ENCODE results near the gene IGFBPL1. TPM values are rescaled to one million over a fixed set of nuclear protein-coding genes. Genes with fewer than 3 reads are reported as not detected.
"Not testable (repeated sequence)": the region's sequence is repeated elsewhere in the genome, so short reads cannot be mapped to it uniquely, and the experiment has no call there.

Gene IGFBPL1, protein sequence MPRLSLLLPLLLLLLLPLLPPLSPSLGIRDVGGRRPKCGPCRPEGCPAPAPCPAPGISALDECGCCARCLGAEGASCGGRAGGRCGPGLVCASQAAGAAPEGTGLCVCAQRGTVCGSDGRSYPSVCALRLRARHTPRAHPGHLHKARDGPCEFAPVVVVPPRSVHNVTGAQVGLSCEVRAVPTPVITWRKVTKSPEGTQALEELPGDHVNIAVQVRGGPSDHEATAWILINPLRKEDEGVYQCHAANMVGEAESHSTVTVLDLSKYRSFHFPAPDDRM
- 0.07 TPM in 1 of 2 replicates, not detected in the other for polyA plus RNA-seq (2011; rRNA removed)
- not detected in 2 replicates for polyA minus RNA-seq (2011; rRNA and poly(A)+ RNA removed)

DNA sequence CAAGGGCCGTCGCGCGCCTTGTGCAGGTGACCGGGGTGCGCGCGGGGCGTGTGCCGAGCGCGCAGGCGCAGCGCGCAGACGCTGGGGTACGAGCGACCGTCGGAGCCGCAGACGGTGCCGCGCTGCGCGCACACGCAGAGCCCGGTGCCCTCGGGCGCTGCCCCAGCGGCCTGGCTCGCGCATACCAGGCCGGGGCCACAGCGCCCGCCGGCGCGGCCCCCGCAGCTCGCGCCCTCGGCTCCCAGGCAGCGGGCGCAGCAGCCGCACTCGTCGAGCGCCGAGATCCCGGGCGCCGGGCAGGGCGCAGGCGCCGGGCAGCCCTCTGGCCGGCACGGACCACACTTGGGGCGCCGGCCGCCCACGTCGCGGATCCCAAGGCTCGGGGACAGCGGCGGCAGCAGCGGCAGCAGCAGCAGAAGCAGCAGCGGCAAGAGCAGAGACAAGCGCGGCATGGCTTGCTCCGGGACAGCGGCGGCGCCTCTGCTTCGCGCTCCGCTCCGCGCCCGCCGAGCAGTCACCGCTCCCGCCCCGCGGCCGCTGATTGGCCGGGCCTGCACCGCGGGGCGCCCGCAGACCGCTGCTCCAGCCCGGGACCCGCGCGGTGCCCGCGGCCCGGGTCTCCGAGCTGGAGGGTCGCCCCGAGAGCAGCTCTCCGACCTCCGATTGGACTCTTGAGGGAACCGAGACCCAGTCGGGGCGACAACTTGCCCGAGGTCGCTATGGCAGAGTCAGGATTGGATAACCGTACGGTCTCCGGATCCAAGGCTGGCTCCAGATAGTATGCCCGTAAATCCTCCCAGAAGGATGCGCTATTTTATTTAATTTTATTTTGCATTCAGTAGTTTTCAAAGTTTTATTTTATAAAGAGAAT is at the start of gene IGFBPL1:
TSS of gene IGFBPL1 (minus strand) at position 482 of the 871 bp plus-strand sequence. CDS start at position 452, 30 bp downstream.
- ChIA-PET CTCF (no interaction called here), POLR2A (no interaction called here)
- TF ChIP-seq, protein P1, sequence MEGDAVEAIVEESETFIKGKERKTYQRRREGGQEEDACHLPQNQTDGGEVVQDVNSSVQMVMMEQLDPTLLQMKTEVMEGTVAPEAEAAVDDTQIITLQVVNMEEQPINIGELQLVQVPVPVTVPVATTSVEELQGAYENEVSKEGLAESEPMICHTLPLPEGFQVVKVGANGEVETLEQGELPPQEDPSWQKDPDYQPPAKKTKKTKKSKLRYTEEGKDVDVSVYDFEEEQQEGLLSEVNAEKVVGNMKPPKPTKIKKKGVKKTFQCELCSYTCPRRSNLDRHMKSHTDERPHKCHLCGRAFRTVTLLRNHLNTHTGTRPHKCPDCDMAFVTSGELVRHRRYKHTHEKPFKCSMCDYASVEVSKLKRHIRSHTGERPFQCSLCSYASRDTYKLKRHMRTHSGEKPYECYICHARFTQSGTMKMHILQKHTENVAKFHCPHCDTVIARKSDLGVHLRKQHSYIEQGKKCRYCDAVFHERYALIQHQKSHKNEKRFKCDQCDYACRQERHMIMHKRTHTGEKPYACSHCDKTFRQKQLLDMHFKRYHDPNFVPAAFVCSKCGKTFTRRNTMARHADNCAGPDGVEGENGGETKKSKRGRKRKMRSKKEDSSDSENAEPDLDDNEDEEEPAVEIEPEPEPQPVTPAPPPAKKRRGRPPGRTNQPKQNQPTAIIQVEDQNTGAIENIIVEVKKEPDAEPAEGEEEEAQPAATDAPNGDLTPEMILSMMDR (IDR thresholded peaks at IDR 0.05; ENCODE audit: low read depth, low read length), result no peak
- Histone ChIP-seq H3K9me3 (ENCODE audit: control insufficient read depth, insufficient read depth, low read length) (no peaks in the 10 kb centered on the region), H3K27ac (ENCODE audit: low read depth, low read length) (no peak within 1 kb of the TSS), H3K4me3 (ENCODE audit: low read depth, low read length) (peak within 1 kb of the TSS; percentile 41; the same call in 1 of the 2 replicates), H3K27me3 (ENCODE audit: control insufficient read depth, insufficient read depth, low read length) (peaks cover 67% of the 10 kb centered on the region)
- no peak for DNase-seq (ENCODE audit: low read depth, low spot score)

DNA sequence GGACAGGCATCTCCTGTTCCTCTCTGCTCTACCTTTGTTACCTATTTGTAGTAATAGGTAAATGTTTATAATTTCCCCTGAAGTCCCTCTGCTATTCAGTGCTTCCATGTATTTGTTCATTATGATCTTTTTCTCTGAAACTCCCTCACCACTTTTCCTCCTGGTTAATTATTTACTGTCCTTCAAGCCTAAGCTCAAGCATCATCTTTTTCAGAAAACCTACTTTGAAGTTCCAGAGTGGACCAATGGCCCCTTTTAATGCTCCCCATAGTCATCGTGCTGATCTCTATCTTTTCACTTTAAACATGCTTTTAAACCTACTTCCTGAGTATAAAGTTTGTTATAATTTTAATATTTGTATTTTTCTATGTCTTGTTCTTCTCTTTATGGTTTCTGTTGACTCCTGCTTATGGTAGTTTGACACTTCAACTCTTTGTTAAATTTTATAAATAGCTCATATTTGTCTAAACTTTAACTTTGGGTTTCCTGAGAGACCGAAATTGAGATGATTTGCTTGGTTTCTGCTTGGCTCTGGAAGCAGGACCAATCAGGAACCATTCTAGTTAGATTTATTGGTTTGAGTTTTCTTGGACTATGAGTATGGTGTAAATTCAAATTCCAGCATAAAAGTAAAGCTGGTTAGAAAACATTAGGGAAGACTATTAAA is 48.5 kb upstream of the IGFBPL1 start:
- DNase-seq (ENCODE audit: low read depth, low spot score); POLR2A ChIA-PET; CTCF ChIA-PET: not testable (repeated sequence)

DNA sequence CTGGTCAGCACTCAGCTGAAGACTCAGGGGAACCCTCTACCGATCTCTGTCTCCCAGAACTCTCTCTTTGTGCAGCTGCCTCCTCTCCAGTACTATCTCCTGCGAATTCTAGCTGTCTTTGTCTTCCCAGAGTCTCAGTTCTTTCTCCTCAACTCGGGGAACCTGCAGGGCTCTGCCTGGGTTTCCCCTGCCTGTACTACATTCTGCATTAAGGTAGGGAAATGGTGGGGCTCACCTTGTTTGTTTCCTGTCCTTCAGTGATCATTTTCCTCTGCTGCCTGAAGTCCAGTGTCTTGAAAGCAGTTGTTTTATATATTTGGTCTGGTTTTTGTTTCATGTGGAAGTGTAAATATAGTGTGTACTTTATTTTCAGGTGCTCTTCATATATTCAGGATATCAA is 43.1 kb upstream of the IGFBPL1 start:
- no peak for DNase-seq (ENCODE audit: low read depth, low spot score)
- ChIA-PET POLR2A (no interaction called here), CTCF (no interaction called here)
- Histone ChIP-seq H3K9me3 (ENCODE audit: control insufficient read depth, insufficient read depth, low read length) (no peaks in the 10 kb centered on the region), H3K27ac (ENCODE audit: low read depth, low read length) (no peak overlapping the region), H3K27me3 (ENCODE audit: control insufficient read depth, insufficient read depth, low read length) (peaks cover 5% of the 10 kb centered on the region), H3K4me3 (ENCODE audit: low read depth, low read length) (no peak overlapping the region)
- TF ChIP-seq, protein P1 (IDR thresholded peaks at IDR 0.05; ENCODE audit: low read depth, low read length), result no peak

More for the DNA sequence above, 48.5 kb upstream of the IGFBPL1 start:
- H3K4me3 ChIP-seq (ENCODE audit: low read depth, low read length); H3K27me3 ChIP-seq (ENCODE audit: control insufficient read depth, insufficient read depth, low read length); H3K9me3 ChIP-seq (ENCODE audit: control insufficient read depth, insufficient read depth, low read length); H3K27ac ChIP-seq (ENCODE audit: low read depth, low read length): not testable (repeated sequence)

DNA sequence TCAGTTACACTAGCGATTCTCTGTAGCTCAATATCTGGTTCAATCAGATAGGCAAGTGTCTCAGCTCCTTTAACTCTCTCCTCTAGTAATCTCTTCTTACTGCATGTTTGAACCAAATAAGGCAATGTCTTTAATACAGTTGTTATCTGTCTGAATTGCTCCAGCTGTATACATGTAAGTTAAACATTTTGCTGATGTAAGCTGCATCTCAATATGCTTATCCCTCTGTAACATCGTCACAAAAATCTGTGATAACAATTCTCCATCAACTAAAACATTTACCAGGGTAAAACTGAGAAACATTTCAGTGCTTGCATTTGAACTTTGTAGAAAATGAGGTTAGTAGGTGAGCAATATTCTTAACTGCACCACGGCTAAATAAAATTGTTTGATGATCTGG is 29.6 kb upstream of the IGFBPL1 start:
- POLR2A ChIA-PET, result no interaction called here
- no peak overlapping the region for H3K4me3 ChIP-seq (ENCODE audit: low read depth, low read length)
- CTCF ChIA-PET, result no interaction called here
- H3K9me3 ChIP-seq (ENCODE audit: control insufficient read depth, insufficient read depth, low read length), result no peaks in the 10 kb centered on the region
- H3K27ac ChIP-seq (ENCODE audit: low read depth, low read length), result no peak overlapping the region
- TF ChIP-seq, protein P1 (IDR thresholded peaks at IDR 0.05; ENCODE audit: low read depth, low read length), result no peak
- no peak for DNase-seq (ENCODE audit: low read depth, low spot score)
- peaks cover 4% of the 10 kb centered on the region for H3K27me3 ChIP-seq (ENCODE audit: control insufficient read depth, insufficient read depth, low read length)

DNA sequence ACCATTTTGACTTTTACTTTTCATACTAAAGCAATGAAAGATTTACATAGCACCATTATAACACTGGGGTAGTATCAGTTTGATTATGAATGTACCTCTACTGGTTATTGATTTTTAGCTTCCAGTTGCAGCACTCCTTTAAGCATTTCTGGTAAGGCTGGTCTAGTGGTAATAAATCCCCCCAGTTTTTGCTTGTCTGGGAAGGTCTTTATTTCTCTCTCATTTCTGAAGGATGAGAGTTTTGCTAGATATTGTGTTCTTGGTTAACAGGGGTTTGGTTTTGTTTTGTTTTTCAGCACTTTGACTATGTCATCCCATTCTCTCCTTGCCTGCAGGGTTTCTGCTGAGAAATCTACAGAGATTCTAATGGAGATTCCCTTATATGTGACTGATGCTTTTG is 26.9 kb upstream of the IGFBPL1 start:
- CTCF ChIA-PET, result interaction anchor here (1.1 kb wide), 1 partner anchor 19 kb away, joined by 3 read pairs; no protein-coding TSS in a partner anchor
- POLR2A ChIA-PET, result no interaction called here

More for the DNA sequence above, 26.9 kb upstream of the IGFBPL1 start:
- Histone ChIP-seq H3K4me3 (ENCODE audit: low read depth, low read length) (no peak overlapping the region), H3K9me3 (ENCODE audit: control insufficient read depth, insufficient read depth, low read length) (no peaks in the 10 kb centered on the region), H3K27ac (ENCODE audit: low read depth, low read length) (no peak overlapping the region), H3K27me3 (ENCODE audit: control insufficient read depth, insufficient read depth, low read length) (peaks cover 2% of the 10 kb centered on the region)
- DNase-seq (ENCODE audit: low read depth, low spot score), result no peak
- TF ChIP-seq, protein P1 (IDR thresholded peaks at IDR 0.05; ENCODE audit: low read depth, low read length), result no peak
